Measurements from ENCODE around the gene SCNM1.
"Not testable (repeated sequence)": the region's sequence is repeated elsewhere in the genome, so short reads cannot be mapped to it uniquely, and the experiment has no call there.

The SCNM1 gene

GRCh38 chr1:151192047-151192446, 26.1 kb downstream of the SCNM1 start:
- DNase-seq (ENCODE audit: low read depth in 2 of 2, low spot score in 1 of 2): no peak

DNA sequence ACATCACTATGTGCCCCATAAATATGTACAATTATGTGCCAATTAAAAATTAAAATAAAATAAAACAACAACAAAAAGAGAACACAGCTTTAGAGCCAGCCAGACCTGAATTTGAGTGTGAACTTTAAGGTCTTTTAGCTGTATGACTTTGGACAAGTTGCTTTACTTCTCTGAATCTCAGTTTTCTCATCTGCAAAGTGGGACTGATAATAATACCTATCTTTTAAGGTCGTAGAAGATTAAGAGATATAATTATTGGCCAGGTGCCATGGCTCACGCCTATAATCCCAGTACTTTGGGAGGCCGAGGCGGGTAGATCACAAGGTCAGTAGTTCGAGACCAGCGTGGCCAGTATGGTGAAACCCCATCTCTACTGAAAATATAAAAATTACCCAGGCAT, 27.4 kb downstream of the SCNM1 start:
- no peak for DNase-seq (ENCODE audit: low read depth in 2 of 2, low spot score in 1 of 2)

DNA sequence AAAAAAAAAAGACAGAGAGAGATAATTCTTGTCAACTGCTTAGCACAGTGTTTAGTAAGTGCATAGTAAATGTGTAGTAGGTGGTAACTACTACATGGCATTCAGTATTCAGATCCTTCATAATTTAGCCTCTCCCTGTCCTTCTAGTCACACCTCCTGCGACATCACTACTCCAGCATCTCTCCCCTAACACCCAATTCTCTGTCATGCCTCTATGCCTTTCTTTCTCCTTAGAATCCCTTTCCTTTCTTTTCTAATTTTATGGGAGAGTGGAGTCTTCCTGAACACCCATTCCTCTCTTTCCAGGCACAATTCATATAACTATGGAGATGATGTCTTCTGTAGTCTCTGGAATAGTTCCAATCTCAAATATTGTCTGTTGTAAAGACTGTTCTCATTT, 27.9 kb downstream of the SCNM1 start:
- no peak for DNase-seq (ENCODE audit: low read depth in 2 of 2, low spot score in 1 of 2)

DNA sequence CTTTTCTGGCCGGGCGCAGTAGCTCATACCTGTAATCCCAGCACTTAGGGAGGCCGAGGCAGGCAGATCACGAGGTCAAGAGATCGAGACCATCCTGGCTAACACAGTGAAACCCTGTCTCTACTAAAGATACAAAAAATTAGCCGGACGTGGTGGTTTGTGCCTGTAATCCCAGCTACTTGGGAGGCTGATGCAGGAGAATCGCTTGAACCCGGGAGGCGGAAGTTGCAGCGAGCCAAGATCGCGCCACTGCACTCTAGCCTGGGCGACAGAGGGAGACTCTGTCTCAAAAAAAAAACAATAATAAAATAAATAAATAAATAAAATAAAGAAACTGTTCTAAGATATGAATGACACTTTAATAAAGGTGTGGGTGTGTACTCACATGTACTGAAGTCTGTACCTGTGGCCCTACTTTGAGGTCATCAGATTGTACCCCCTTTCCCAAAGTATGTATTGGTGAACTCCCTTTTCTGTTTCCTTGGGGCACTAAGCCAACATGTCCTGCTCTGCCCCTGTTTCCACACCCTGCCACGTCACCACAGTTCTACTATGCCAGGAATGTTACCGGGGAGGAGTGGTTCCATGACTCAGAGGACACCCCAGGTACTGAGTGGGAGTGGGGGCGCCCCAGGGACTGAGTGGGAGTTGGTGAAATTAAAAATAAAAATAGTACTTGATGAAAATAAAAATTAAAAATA, 29.1 kb downstream of the SCNM1 start:
- not testable (repeated sequence) for DNase-seq (ENCODE audit: low read depth in 2 of 2, low spot score in 1 of 2)

GRCh38 chr1:151196292-151196800, 30.4 kb downstream of the SCNM1 start:
- no peak for DNase-seq (ENCODE audit: low read depth in 2 of 2, low spot score in 1 of 2)

GRCh38 chr1:151197863-151198253, 31.9 kb downstream of the SCNM1 start:
- no peak for DNase-seq (ENCODE audit: low read depth in 2 of 2, low spot score in 1 of 2)

- peak; percentile 99 to 100 for DNase-seq (ENCODE audit: low read depth in 2 of 2, low spot score in 1 of 2)
Observed at GRCh38 chr1:151198254-151199127, 32.5 kb downstream of the SCNM1 start, which contains the start of gene PIP5K1A. Gene PIP5K1A, plus strand, starts transcription at chr1:151198552. Its CDS starts 445 bp downstream, at chr1:151198997.

- DNase-seq (ENCODE audit: low read depth in 2 of 2, low spot score in 1 of 2): no peak
Observed at GRCh38 chr1:151199873-151200581, 34.1 kb downstream of the SCNM1 start.

DNA sequence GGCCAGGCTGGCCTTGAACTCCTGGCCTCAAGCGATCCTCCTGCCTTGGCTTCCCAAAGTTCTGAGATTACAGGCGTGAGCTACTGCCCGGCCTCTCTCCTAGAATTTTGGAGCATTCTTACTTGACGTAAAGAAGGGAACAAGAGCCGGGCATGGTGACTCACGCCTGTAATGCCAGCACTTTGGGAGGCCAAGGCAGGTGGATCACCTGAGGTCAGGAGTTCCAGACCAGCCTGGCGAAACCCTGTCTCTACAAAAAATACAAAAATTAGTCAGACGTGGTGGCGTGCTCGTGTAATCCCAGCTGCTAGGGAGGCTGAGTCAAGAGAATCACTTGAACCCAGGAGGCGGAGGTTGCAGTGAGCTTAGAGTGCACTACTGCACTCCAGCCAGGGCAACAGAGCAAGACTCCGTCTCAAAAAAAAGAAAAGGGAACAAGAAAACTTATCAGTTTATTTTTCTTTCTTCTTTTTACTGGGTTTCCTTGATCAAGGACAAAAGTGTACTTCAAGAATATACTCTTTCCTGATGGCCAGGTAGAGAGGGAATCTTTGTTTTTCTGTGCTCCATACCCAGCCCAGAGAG, 39.5 kb downstream of the SCNM1 start:
- not testable (repeated sequence) for DNase-seq (ENCODE audit: low read depth in 2 of 2, low spot score in 1 of 2)

- DNase-seq (ENCODE audit: low read depth in 2 of 2, low spot score in 1 of 2): no peak
Observed at GRCh38 chr1:151210830-151211229, 44.9 kb downstream of the SCNM1 start.

GRCh38 chr1:151211972-151212705, 46.2 kb downstream of the SCNM1 start:
- DNase-seq (ENCODE audit: low read depth in 2 of 2, low spot score in 1 of 2): no peak

DNA sequence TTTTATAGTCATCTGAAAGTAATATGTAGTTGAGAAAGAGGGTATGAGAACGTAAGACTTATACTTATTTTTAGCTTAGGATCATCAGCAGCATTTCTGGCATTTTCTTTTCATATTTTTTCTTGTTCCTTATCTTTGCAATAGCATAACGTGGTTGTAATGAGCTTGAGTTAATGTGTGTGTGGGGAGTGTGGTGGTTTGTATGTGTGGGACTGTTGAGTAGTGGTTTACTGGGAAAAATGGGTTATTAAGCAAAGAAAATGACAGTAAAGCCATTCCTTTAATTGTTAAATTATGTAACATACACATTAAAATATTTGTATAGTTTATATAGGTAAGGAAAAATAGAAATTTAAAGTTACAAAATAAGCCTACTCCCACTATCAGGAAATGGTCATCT, 47.6 kb downstream of the SCNM1 start:
- no peak for DNase-seq (ENCODE audit: low read depth in 2 of 2, low spot score in 1 of 2)

Data from stimulated activated CD8-positive, alpha-beta memory T cell treated with anti-CD3 and anti-CD28 coated beads, Interleukin-4, amount 100 ng/mL, for 1 hour (primary cell).